ENCODE results near the gene RGS6. TPM values are rescaled to one million over a fixed set of nuclear protein-coding genes. Genes with fewer than 3 reads are reported as not detected.

The RGS6 gene
- total RNA-seq, 1 experiment from 2014 or later = not detected

GRCh38 chr14:72524295-72524629, 592.0 kb downstream of the RGS6 start:
- no peak overlapping the region for H3K4me3 Mint-ChIP-seq (ENCODE audit: low read depth, unreplicated experiment)
- CTCF ChIA-PET = interaction anchor here (1.0 kb wide), 1 partner anchor 381 kb away, joined by 3 read pairs; no protein-coding TSS in a partner anchor
- DNase-seq = no peak
- H3K27ac Mint-ChIP-seq (ENCODE audit: unreplicated experiment) = no peak overlapping the region
- peaks cover 11% of the 10 kb centered on the region for H3K4me1 Mint-ChIP-seq (ENCODE audit: low read depth, unreplicated experiment)
- H3K36me3 Mint-ChIP-seq (ENCODE audit: insufficient read depth, unreplicated experiment) = no peaks in the 10 kb centered on the region
- H3K9me3 Mint-ChIP-seq (ENCODE audit: low read depth, unreplicated experiment) = no peaks in the 10 kb centered on the region
- no peak for TF ChIP-seq CTCF (IDR thresholded peaks at IDR 0.05; ENCODE audit: unreplicated experiment)
- no peaks in the 10 kb centered on the region for H3K27me3 Mint-ChIP-seq (ENCODE audit: unreplicated experiment)
- BruUV-seq (replicated peaks) = no TSS peak
- intact Hi-C loops (cut with micrococcal nuclease; ENCODE audit: unreplicated experiment) = loop anchor here (10.0 kb wide), 1 partner anchor 141 kb away; no protein-coding TSS in a partner anchor

- no peaks in the 10 kb centered on the region for H3K36me3 Mint-ChIP-seq (ENCODE audit: insufficient read depth, unreplicated experiment)
- intact Hi-C loops (cut with micrococcal nuclease; ENCODE audit: unreplicated experiment) = loop anchor here (10.0 kb wide), 1 partner anchor 140 kb away; no protein-coding TSS in a partner anchor
Observed at GRCh38 chr14:72525087-72525915, 593.1 kb downstream of the RGS6 start.

GRCh38 chr14:72527591-72527990, 595.4 kb downstream of the RGS6 start:
- no peaks in the 10 kb centered on the region for H3K36me3 Mint-ChIP-seq (ENCODE audit: insufficient read depth, unreplicated experiment)
- no peak for DNase-seq
- intact Hi-C loops (cut with micrococcal nuclease; ENCODE audit: unreplicated experiment) = loop anchor here (10.0 kb wide), 1 partner anchor 137 kb away; no protein-coding TSS in a partner anchor
- CTCF ChIA-PET = no interaction called here
- TF ChIP-seq CTCF (IDR thresholded peaks at IDR 0.05; ENCODE audit: unreplicated experiment) = no peak
- no peak overlapping the region for H3K4me3 Mint-ChIP-seq (ENCODE audit: low read depth, unreplicated experiment)
- no peaks in the 10 kb centered on the region for H3K27me3 Mint-ChIP-seq (ENCODE audit: unreplicated experiment)
- H3K4me1 Mint-ChIP-seq (ENCODE audit: low read depth, unreplicated experiment) = peaks cover 11% of the 10 kb centered on the region
- BruUV-seq (replicated peaks) = no TSS peak
- H3K27ac Mint-ChIP-seq (ENCODE audit: unreplicated experiment) = no peak overlapping the region
- no peaks in the 10 kb centered on the region for H3K9me3 Mint-ChIP-seq (ENCODE audit: low read depth, unreplicated experiment)

More at GRCh38 chr14:72525087-72525915, 593.1 kb downstream of the RGS6 start:
- no peak for TF ChIP-seq CTCF (IDR thresholded peaks at IDR 0.05; ENCODE audit: unreplicated experiment)
- H3K27ac Mint-ChIP-seq (ENCODE audit: unreplicated experiment) = no peak overlapping the region
- no peak for DNase-seq
- no peak overlapping the region for H3K4me3 Mint-ChIP-seq (ENCODE audit: low read depth, unreplicated experiment)
- no TSS peak for BruUV-seq (replicated peaks)
- CTCF ChIA-PET = interaction anchor here (0.7 to 0.8 kb wide), 2 partner anchors 8 to 380 kb away, joined by 3 read pairs; no protein-coding TSS in a partner anchor
- H3K27me3 Mint-ChIP-seq (ENCODE audit: unreplicated experiment) = no peaks in the 10 kb centered on the region
- H3K9me3 Mint-ChIP-seq (ENCODE audit: low read depth, unreplicated experiment) = no peaks in the 10 kb centered on the region
- peaks cover 11% of the 10 kb centered on the region for H3K4me1 Mint-ChIP-seq (ENCODE audit: low read depth, unreplicated experiment)

GRCh38 chr14:72528059-72528862, 596.0 kb downstream of the RGS6 start:
- no peak overlapping the region for H3K27ac Mint-ChIP-seq (ENCODE audit: unreplicated experiment)
- no peak for TF ChIP-seq CTCF (IDR thresholded peaks at IDR 0.05; ENCODE audit: unreplicated experiment)
- no peaks in the 10 kb centered on the region for H3K36me3 Mint-ChIP-seq (ENCODE audit: insufficient read depth, unreplicated experiment)
- H3K4me3 Mint-ChIP-seq (ENCODE audit: low read depth, unreplicated experiment) = no peak overlapping the region
- no peak for DNase-seq
- CTCF ChIA-PET = interaction anchor here (0.7 kb wide), 1 partner anchor 14 kb away, joined by 3 read pairs; no protein-coding TSS in a partner anchor
- intact Hi-C loops (cut with micrococcal nuclease; ENCODE audit: unreplicated experiment) = loop anchor here (10.0 kb wide), 1 partner anchor 137 kb away; no protein-coding TSS in a partner anchor
- no peaks in the 10 kb centered on the region for H3K9me3 Mint-ChIP-seq (ENCODE audit: low read depth, unreplicated experiment)
- H3K27me3 Mint-ChIP-seq (ENCODE audit: unreplicated experiment) = no peaks in the 10 kb centered on the region
- no TSS peak for BruUV-seq (replicated peaks)
- peaks cover 11% of the 10 kb centered on the region for H3K4me1 Mint-ChIP-seq (ENCODE audit: low read depth, unreplicated experiment)
